ENCODE measurements around the gene CYRIA.

DNA sequence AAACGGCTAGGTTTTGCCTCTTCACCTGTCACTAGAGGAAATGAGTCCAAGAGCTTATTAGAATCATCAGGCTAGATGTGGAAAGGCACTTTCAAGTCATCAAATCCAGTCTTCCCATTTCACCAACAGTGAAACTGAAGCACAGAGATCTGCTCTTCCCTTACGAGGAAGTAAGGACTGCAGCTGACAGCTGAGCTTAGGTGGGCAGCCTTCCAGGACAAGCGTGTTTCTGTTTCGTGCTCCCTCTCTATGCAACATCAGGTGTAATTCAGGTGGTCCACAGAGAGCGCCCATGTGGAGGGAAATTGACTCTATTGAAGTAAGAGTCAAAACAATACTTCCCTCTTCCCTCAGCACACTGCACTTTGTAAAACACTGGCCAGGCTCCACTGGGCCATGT lies 5.5 kb downstream of the CYRIA start:
- TF ChIP-seq POLR2A (IDR thresholded peaks at IDR 0.05; ENCODE audit: low read depth, low read length) (no peak), MYC (IDR thresholded peaks at IDR 0.05; ENCODE audit: low read depth, low read length) (no peak), FOS (IDR thresholded peaks at IDR 0.05; ENCODE audit: borderline replicate concordance, insufficient read depth, low read length) (no peak)
- TF ChIP-seq, protein P1, sequence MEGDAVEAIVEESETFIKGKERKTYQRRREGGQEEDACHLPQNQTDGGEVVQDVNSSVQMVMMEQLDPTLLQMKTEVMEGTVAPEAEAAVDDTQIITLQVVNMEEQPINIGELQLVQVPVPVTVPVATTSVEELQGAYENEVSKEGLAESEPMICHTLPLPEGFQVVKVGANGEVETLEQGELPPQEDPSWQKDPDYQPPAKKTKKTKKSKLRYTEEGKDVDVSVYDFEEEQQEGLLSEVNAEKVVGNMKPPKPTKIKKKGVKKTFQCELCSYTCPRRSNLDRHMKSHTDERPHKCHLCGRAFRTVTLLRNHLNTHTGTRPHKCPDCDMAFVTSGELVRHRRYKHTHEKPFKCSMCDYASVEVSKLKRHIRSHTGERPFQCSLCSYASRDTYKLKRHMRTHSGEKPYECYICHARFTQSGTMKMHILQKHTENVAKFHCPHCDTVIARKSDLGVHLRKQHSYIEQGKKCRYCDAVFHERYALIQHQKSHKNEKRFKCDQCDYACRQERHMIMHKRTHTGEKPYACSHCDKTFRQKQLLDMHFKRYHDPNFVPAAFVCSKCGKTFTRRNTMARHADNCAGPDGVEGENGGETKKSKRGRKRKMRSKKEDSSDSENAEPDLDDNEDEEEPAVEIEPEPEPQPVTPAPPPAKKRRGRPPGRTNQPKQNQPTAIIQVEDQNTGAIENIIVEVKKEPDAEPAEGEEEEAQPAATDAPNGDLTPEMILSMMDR (IDR thresholded peaks at IDR 0.05; ENCODE audit: extremely low read depth in 1 of 2, insufficient read depth in 1 of 2, low read depth in 1 of 2, low read length in 2 of 2), result no peak
- TF ChIP-seq, protein P2, sequence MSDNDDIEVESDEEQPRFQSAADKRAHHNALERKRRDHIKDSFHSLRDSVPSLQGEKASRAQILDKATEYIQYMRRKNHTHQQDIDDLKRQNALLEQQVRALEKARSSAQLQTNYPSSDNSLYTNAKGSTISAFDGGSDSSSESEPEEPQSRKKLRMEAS (IDR thresholded peaks at IDR 0.05; ENCODE audit: insufficient read depth, insufficient read length), result no peak
